IPS-11a (cell line): ENCODE results near the gene KDM8.
"Not testable (repeated sequence)": the region's sequence is repeated elsewhere in the genome, so short reads cannot be mapped to it uniquely, and the experiment has no call there.

Experiments
- H3K4me3 ChIP-seq: one replicate; pipeline ENCODE4 v1.5.1; 2013; ENCODE audit warnings: low read depth, low read length, control low read depth

Gene KDM8

DNA sequence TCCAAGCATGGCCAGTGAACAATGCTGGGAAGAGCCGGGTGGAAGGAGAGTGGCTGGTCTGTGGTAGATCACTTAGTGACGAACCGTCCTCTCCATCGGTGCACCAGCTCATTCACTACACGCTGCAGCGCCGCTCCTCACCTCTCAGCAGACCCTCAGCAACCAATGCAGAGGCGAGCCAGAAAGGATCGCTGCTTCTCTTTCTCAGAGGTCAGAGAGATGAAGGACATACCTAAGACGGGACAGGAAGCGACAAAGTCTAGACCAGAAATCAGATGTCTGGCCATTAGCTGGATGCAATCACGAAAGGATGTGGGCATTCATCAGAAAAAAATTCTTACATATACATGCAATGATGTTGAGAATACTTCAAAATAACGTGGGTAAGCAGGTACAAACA is 38.3 kb downstream of the KDM8 start:
- no peak overlapping the region for H3K4me3 ChIP-seq

DNA sequence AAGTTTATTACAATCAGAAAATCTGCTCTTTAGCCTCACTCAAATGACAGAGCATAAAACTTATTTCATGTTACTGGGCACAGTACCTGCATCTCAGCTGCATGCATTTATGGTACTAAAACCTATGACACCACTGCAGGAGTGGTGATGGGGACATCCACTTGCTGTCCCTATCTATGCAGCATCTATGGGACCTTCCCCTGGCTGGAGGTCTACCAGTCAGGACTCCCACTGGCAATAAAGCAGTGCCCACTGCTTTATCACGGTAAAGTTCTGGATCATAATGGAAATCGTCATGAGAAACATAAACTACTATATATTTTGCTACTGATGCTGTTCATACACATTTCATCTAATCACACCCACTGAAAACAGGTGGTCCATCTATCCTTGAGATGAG is 39.1 kb downstream of the KDM8 start:
- no peak overlapping the region for H3K4me3 ChIP-seq

DNA sequence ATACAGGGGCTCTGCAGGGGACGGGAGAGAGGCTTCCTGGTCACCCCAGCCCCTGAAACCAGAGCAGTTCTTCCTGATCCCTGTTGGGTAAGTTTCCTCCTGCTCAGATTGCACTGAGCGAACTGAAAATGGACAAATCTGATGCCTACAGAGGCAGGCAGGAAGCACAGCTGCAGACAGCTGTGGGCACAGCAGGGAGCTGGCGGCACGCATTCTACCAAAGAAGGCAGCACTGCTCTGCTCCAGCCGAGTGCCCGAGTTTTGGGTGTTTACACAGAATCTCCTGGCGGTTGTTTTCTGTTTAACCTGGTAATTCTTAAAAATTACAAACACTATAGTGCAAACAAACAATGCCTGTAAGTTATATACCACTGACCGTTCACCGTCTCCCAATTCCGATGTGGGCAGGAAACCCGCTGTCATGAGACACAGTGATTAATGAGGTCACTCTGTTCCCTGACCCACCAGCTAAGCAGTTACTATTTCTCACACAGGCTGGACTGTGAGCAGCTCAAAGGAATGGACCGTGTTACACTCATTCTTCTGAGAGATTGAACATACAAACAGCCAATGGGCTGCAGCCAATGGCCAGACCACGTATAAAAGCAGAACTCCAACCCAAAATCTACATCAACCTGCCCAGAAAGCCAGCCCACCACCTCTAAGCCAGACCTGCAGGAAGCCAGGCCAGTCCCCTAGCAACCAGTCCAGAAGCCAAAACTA is 39.7 kb downstream of the KDM8 start:
- no peak overlapping the region for H3K4me3 ChIP-seq

DNA sequence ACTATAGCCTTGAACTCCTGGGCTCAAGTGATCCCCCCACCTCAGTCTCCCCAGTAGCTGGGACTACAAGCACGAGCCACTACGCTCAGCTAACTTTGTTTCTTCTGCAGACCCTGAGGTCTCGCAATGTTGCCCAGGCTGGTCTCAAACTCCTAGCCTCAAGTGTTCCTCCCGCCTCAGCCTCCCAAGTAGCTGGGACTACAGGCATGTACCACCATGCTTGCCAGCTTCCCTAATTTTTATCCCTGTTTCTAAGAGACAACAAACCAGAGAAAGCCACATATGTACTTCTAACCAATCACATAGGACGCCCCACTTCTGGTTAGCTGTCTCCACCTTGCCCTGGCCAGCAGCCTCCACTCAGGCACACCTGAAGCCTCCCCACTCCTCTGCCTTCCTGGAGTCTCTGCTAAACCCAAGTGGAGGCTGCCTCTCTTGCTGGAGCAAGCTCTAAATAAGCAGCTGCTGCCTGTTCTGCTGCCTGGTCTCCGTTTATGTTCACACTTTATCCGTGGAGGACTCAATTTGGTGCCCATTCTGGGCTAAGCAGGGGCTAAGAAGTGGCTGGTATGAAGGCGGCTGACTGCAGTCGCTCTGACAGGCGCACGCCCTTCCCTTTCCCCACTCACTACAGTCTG is 40.5 kb downstream of the KDM8 start:
- H3K4me3 ChIP-seq = no peak overlapping the region

DNA sequence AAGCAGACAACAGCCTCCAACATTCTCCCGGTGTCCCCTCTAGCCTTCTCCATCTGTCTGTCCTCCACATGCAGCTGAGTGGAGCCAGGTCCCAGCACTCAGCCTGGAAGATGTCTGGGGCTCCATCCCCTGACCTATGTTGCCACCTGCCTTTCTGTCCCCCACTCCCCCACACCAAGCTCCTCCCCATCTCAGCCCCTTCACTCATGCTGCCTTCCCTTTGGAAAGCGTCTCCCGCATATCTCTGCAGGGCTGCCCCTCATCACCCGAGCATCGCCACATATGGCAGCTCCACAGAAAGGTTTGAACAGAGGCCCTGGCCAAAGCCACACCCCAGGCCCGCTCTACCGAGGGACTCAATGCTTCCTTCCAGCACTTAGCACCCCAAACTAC is 41.0 kb downstream of the KDM8 start:
- H3K4me3 ChIP-seq = no peak overlapping the region

DNA sequence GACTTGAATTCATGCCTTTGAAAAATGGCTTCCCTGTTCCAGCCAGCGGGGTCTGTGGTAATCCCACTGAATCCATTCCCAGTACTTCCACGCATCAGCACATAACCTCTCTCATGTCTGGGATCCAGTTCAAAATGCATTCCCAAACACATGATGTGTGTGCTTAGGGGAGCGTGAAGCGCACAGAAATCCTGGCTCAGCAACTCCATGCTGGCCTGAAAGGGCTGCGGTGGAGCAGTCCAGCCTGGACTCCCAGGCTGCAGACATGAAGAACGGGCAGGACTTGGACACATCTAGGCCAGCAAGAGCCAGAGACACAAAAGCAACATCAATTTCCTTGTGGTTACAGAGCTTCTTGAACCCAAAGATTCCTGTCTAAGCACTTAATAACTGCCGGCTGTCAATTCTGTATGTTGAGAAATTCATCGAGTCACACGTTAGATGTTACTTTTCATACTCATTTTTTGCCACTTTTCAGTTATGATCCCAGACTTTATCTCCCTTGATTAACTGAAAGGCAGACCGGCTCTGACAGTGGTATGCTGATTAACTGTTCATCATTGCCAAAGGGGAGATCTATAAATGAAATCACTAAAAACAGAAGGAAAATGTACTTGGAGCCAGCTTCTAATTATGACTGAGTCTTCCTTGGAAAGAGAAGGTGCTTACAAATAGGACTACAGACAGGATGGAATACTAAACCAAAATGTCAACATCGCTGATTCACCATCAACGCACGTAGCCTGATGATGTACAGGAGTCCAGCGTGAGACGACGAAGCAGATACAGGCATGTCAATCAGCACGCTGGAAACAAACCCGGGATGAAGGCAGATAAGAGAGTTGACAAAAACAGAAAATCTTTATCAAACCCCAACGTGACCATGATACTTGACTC is 42.2 kb downstream of the KDM8 start:
- H3K4me3 ChIP-seq = no peak overlapping the region

DNA sequence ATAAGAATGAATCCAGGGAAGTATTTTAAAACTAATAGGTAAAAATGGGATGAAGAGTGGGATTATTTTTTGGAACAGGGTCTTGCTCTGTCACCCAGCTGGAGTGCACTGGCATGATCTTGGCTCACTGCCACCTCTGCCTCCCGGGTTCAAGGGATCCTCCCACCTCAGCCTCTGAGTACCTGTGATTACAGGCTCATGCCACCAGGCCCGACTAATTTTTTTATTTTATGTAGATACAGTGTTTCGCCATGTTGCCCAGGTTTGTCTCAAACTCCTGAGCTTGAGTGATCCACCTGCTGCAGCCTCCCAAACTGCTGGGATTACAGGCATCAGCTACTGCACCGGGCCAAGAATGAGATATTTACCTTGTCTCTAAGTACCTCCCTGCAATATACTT is 43.1 kb downstream of the KDM8 start:
- H3K4me3 ChIP-seq = no peak overlapping the region

DNA sequence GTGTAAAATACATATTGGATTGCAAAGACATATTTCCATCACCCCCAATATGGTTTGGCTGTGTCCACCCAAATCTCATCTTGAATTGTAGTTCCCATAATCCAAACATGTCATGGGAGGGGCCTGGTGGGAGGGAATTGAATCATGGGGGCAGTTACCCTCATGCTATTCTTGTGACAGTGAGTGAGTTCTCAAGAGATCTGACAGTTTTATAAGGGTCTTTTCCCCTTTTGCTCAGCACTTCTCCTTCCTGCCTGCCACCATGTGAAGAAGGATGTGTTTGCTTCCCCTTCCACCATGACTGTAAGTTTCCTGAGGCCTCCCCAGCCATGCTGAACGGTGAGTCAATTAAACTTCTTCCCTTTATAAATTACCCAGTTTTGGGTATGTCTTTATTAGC is 43.8 kb downstream of the KDM8 start:
- H3K4me3 ChIP-seq = not testable (repeated sequence)

DNA sequence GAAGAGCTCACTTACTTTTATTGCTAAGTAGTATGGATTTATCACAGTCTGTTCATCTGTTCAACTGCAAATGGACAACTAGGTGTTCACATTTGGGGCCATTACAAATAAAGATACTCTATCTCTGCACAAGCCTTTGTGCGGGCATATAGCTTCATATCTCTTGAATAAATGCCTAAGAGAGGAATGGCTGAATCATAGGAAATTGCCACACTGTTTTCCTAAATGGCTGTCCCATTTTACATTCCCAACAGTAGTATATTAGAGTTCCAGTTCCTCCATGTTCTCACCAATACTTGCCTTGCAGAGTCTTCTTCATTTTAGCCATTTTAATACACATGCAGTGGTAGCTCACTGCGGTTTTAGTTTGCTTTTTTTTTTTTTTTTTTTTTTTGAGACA is 44.7 kb downstream of the KDM8 start:
- no peak overlapping the region for H3K4me3 ChIP-seq

DNA sequence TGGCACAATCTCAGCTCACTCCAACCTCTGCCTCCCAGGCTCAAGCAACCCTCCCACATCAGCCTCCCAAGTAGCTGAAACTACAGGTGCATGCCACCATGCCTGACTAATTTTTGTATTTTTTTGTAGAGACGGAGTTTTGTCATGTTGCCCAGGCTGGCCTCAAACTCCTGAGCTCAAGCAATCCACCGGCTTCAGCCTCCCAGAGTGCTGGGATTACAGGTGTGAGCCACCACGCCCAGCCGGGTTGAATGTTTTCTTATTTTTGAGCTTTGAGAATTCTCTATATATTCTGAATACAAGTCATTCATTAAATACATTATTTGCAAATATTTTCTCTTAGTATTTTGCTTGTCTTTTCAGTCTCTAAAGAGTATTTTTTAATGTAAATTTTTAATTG is 45.6 kb downstream of the KDM8 start:
- not testable (repeated sequence) for H3K4me3 ChIP-seq

DNA sequence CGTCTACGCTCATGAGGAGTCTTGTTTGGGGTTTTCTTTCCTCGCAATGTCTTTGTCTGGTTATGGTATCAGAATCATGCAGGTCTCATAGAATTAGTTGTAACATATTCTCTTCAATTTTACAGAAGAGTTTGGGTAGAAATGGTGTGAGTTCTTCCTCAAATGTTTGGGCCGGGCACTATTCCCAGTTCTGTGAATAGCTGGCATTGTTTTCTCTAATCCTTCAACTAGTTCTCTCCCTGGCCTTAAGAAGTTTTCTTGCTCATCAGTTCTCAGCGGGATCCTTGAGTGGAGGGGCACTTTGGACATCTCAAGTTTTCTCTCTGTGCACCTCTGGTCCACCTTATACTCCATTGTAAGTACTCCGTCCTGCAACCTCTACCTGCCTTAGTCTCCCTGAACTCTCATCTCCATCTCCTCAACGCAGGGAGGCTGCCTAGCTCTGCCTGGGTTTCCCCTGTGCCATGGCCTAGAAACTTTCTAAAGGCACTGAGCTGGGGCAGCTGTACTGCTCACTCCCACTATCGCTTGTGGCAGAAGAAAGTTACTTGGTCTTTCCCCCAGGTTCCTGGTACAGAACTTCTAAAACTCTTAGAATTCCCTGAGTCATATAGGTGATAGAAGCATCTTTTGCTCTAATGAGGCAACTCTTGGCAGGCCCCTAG is 48.3 kb downstream of the KDM8 start:
- no peak overlapping the region for H3K4me3 ChIP-seq

DNA sequence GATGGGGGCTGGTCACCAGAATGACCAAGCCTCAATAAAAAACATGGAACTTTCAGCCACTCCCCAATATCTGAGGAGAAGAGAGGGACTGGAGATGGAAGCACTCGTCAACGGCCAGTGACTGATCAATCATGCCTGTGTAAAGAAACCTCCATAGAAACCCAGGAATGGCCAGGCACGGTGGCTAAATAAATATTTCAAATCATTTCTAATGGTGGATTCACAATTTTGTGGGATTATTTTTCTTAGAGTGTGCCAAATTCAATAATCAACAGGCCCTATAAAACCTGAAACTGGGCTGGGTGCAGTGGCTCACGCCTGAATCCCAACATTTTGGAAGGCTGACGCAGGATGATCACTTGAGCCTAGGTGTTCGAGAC is 48.9 kb downstream of the KDM8 start:
- H3K4me3 ChIP-seq = no peak overlapping the region

DNA sequence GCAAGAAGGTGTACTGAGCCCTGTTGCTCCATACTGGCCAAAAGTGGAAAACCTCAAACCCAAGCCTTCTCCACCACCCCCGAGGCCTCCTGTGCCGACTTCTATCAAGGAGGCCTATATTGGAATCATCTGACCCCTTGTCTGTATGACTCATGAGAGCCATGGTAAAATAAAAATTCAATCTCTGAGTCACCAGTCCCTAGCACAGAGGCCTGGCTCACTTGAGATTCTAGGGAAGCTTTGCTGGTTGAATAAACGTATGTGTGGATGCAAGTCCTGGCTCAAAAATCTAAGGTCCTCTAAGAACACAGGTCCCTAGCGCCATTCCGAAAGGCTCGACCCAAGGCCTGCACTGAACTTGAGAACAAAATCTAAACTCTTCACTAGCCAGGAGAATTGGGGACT is 50.2 kb downstream of the KDM8 start:
- H3K4me3 ChIP-seq = no peak overlapping the region

DNA sequence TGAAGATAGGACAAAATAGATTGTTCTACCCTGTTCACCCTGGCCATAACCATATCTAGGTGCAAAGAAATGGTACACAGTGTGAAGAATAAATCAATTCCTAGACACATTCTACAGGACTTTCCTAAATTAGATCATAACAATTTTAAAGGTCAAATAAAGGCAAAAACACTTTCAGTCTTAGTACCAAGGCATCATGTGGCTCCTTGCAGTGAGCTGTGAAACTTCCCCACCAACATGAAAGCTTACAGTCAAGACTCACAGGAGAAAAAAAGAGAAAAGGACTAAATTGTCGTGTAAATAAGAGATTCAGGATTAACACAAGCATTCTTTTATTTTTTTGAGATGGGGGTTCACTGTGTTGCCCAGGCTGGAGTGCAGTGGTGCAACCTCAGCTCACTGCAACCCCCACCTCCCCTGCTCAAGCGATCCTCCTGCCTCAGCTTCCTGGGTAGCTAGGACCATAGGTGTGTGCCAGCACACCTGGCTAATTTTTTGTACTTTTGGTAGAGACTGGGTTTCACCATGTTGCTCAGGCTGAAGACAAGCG is 51.0 kb downstream of the KDM8 start:
- no peak overlapping the region for H3K4me3 ChIP-seq

DNA sequence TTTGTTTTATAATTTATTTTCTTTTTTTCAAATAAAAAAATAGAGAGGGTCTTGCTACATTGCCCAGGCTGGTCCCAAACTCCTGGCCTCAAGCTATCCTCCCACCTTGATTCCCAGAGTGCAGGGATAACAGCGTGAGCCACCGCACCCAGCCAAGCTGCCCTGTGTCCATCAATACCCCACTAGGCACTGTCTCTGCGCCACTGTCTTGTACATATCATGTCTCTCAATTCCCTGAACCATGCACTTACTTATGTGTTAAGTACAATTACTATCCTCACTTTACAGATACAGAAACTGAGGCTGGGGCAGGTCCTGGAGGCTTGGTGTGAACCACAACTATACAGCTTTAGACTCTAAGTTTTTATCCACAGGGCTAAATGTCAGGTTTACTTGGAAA is 53.5 kb downstream of the KDM8 start:
- no peak overlapping the region for H3K4me3 ChIP-seq

DNA sequence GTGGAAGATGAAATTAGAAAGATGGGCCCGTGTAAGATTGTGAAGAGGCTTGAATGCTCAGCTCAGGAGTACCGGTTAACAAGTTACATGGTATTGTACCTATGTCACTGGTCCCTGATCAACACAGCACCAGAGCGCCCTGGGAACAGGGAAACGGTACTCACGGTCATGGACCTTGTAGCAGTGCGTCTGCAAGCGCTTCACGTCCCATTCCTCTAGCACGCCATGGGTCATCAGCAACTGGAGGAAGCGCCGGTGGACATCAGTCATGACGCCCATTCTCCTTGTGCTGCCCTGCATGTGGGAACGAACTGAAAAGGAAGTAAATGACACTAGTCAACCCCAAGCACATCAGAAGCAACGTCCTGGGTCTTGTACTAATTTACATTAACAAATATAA is 53.9 kb downstream of the KDM8 start:
- no peak overlapping the region for H3K4me3 ChIP-seq

DNA sequence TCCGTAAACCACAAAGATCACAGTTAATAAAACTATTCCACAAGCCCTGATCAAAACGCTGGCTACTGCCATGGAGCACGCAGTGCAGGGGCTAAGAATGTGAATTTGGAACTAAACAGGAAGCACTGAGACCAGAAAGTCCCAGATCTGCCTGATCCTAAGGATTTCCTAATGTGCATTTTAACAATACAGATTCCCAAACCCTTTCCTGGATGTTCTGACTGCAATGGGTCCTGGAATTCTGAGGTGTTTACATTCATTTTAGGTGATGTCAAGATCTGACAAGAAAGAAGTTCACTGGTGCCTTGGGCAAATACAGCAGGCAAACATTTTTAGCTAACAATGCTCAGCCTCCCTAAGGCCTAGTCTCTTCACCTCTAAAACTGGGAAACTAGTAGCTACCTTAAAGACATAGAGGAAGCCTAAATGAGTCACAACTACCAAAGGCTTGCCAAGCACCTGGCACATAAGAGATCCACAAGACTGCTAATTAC is 55.0 kb downstream of the KDM8 start:
- no peak overlapping the region for H3K4me3 ChIP-seq

DNA sequence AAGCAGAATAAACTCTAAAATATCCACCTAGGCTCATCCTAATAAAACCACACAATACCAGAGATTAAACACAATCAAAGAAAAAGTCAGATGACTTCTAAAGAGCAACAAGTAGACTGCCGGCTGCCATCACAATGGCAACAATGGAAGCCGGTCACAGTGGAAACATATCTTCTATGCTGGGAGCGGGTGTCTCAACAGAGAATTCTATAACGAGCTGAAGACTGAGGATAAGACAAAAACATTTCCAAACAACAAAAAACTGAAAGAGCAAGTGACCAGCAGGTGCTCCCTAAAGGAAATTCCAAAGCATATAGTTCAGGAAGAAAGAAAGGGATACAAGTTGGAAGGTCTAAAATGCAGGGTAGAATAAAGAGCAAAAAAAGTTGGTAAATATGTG is 56.4 kb downstream of the KDM8 start:
- no peak overlapping the region for H3K4me3 ChIP-seq

DNA sequence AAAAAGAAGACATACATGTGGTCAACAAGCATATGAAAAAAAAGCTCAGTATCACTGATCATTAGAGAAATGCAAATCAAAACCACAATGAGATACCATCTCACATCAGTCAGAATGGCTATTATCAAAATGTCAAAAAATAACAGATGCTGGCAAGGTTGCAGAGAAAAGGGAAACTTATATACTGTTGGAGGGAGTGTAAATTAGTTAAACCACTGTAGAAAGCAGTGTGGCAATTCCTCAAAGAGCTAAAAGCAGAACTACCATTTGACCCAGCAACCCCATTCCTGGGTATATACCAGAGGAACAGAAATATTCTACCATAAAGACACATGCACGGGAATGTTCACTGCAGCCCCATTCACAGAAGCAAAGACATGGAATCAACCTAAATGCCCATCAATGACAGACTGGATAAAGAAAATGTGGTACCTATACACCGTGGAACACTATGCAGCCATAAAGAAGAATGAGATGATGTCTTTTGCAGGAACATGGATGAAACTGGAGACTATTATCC is 59.6 kb downstream of the KDM8 start:
- not testable (repeated sequence) for H3K4me3 ChIP-seq

DNA sequence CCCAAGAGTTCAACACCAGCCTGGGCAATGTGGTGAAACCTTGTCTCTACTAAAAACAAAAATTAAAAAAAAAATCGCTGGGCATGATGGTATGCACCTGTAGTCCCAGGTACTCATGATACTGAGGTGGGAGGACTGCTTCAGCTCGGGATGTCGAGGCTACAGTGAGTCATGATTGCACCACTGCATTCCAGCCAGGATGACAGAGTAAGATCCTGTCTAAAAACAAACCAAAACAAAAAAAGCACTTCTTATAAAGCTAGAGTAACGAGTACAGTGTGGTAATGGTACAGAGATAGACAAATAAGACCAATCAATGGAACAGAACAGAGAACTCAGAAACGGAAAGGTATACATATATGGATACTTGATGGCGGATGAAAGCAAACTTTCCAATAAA is 60.8 kb downstream of the KDM8 start:
- H3K4me3 ChIP-seq = no peak overlapping the region

DNA sequence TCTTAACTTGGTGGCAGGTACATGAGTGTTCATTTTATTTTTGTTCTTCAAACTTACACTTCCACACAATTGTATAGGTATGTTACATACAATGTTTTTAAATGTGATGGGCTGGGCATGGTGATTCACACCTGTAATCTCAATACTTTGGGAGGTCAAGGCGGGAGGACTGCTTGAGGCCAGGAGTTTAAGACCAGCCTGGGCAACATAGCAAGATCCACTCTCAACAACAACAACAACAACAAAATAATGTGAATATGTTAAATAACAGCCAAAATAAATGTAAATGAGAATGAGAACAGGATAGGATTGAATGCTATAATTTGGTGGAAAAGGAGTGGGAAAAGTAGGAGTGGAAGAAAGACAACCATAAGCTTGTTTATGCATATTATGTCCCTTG is 62.7 kb downstream of the KDM8 start:
- H3K4me3 ChIP-seq = no peak overlapping the region
